Large intestine (tissue), 3 donors: Measurements from ENCODE around the gene FRZB. TPM values are rescaled to one million over a fixed set of nuclear protein-coding genes. Genes with fewer than 3 reads are reported as not detected.

Source experiments
- DNase-seq, 2 donors: peaks; one replicate each; pipeline versions ENCODE4 v3.0.0 to v3.0.0-alpha.2; 2013
- H3K27ac ChIP-seq: one replicate; pipeline ENCODE4 v1.5.1; 2013; ENCODE audit warnings: low read length
- H3K27me3 ChIP-seq: 2 replicates; pipeline ENCODE4 v1.6.1; 2013; ENCODE audit warnings: low read length; ENCODE audit not compliant: control insufficient read depth, insufficient read depth
- H3K36me3 ChIP-seq: 2 replicates; pipeline ENCODE4 v1.6.1; 2013; ENCODE audit warnings: low read length; ENCODE audit not compliant: control insufficient read depth, insufficient read depth
- H3K4me1 ChIP-seq: one replicate; pipeline ENCODE4 v1.6.1; 2013; ENCODE audit warnings: low read length; ENCODE audit not compliant: control insufficient read depth, insufficient read depth
- H3K4me3 ChIP-seq: one replicate; pipeline ENCODE4 v1.5.1; 2013; ENCODE audit warnings: low read length
- H3K9me3 ChIP-seq: one replicate; pipeline ENCODE4 v1.6.1; 2013; ENCODE audit warnings: mild to moderate bottlenecking, low read depth, low read length, moderate library complexity; ENCODE audit not compliant: control insufficient read depth
- WGBS: methylation state at CpG from one replicate; pipeline ENCODE4 v1.1.5; 2013; ENCODE audit warnings: low lambda C conversion rate; ENCODE audit not compliant: insufficient coverage; 5-methylcytosine and 5-hydroxymethylcytosine counted together
- polyA plus RNA-seq: library from polyadenylated mRNA; unstranded; fragments of 120-200 nt; gene quantifications from one replicate; pipeline ENCODE4 v1.2.1, GENCODE V29; 2013

The FRZB gene
- polyA plus RNA-seq, 1 donor, result 34.5 TPM

GRCh38 chr2:182826064-182826463, 40.4 kb downstream of the FRZB start:
- no peak overlapping the region for H3K4me3 ChIP-seq
- peaks cover 3% of the 10 kb centered on the region for H3K4me1 ChIP-seq
- H3K9me3 ChIP-seq, result no peaks in the 10 kb centered on the region
- no peaks in the 10 kb centered on the region for H3K27me3 ChIP-seq
- no peaks in the 10 kb centered on the region for H3K36me3 ChIP-seq
- no CpG with 5 or more reads among the region's 1 CpG for WGBS
- no peak for DNase-seq
- no peak overlapping the region for H3K27ac ChIP-seq

- WGBS, result no CpG with 5 or more reads among the region's 6 CpGs
- H3K27me3 ChIP-seq, result no peaks in the 10 kb centered on the region
- H3K9me3 ChIP-seq, result no peaks in the 10 kb centered on the region
- H3K4me1 ChIP-seq, result peaks cover 3% of the 10 kb centered on the region
- no peak overlapping the region for H3K4me3 ChIP-seq
- no peaks in the 10 kb centered on the region for H3K36me3 ChIP-seq
- DNase-seq, result no peak
- no peak overlapping the region for H3K27ac ChIP-seq
Measured at GRCh38 chr2:182824767-182825158, 41.7 kb downstream of the FRZB start.

GRCh38 chr2:182824056-182824766, 42.2 kb downstream of the FRZB start:
- peaks cover 3% of the 10 kb centered on the region for H3K4me1 ChIP-seq
- no peaks in the 10 kb centered on the region for H3K27me3 ChIP-seq
- peak in 1 of 2 donors; percentile 20 for DNase-seq
- WGBS, result 75% methylated on average over 4 of the region's 5 CpGs
- H3K27ac ChIP-seq, result no peak overlapping the region
- H3K9me3 ChIP-seq, result no peaks in the 10 kb centered on the region
- no peaks in the 10 kb centered on the region for H3K36me3 ChIP-seq
- H3K4me3 ChIP-seq, result no peak overlapping the region

- DNase-seq, result no peak
- Histone ChIP-seq H3K27me3 (no peaks in the 10 kb centered on the region), H3K36me3 (no peaks in the 10 kb centered on the region), H3K27ac (no peak overlapping the region), H3K9me3 (no peaks in the 10 kb centered on the region), H3K4me1 (peaks cover 3% of the 10 kb centered on the region), H3K4me3 (no peak overlapping the region)
- WGBS, result 80% methylated on average over 1 of the region's 2 CpGs
Measured at GRCh38 chr2:182822733-182823132, 43.7 kb downstream of the FRZB start.

- Histone ChIP-seq H3K4me3 (no peak overlapping the region), H3K27ac (no peak overlapping the region), H3K36me3 (no peaks in the 10 kb centered on the region), H3K27me3 (no peaks in the 10 kb centered on the region), H3K9me3 (no peaks in the 10 kb centered on the region), H3K4me1 (peaks cover 3% of the 10 kb centered on the region)
- no peak for DNase-seq
- WGBS, result no CpG with 5 or more reads among the region's 2 CpGs
Measured at GRCh38 chr2:182821182-182821581, 45.3 kb downstream of the FRZB start.

GRCh38 chr2:182819412-182819811, 47.0 kb downstream of the FRZB start:
- Histone ChIP-seq H3K27me3 (no peaks in the 10 kb centered on the region), H3K27ac (no peak overlapping the region), H3K4me3 (no peak overlapping the region), H3K4me1 (no peaks in the 10 kb centered on the region), H3K9me3 (no peaks in the 10 kb centered on the region), H3K36me3 (no peaks in the 10 kb centered on the region)
- no peak for DNase-seq
- WGBS, result no CpG with 5 or more reads among the region's 4 CpGs

GRCh38 chr2:182818925-182819324, 47.5 kb downstream of the FRZB start:
- Histone ChIP-seq H3K4me3 (no peak overlapping the region), H3K4me1 (no peaks in the 10 kb centered on the region), H3K9me3 (no peaks in the 10 kb centered on the region), H3K36me3 (no peaks in the 10 kb centered on the region), H3K27ac (no peak overlapping the region), H3K27me3 (no peaks in the 10 kb centered on the region)
- no peak for DNase-seq
- WGBS, result no CpG with 5 or more reads among the region's 4 CpGs

- H3K27ac ChIP-seq, result no peak overlapping the region
- no peaks in the 10 kb centered on the region for H3K27me3 ChIP-seq
- no peaks in the 10 kb centered on the region for H3K4me1 ChIP-seq
- H3K9me3 ChIP-seq, result no peaks in the 10 kb centered on the region
- no peak overlapping the region for H3K4me3 ChIP-seq
- DNase-seq, result no peak
- 83% methylated on average over 2 of the region's 3 CpGs for WGBS
- no peaks in the 10 kb centered on the region for H3K36me3 ChIP-seq
Measured at GRCh38 chr2:182818501-182818900, 47.9 kb downstream of the FRZB start.

GRCh38 chr2:182817558-182817957, 48.9 kb downstream of the FRZB start:
- WGBS, result 50% methylated on average over 1 of the region's 2 CpGs
- Histone ChIP-seq H3K9me3 (no peaks in the 10 kb centered on the region), H3K27ac (no peak overlapping the region), H3K36me3 (no peaks in the 10 kb centered on the region), H3K4me1 (no peaks in the 10 kb centered on the region), H3K4me3 (no peak overlapping the region), H3K27me3 (no peaks in the 10 kb centered on the region)
- DNase-seq, result no peak

GRCh38 chr2:182816866-182817265, 49.6 kb downstream of the FRZB start:
- Histone ChIP-seq H3K9me3 (no peaks in the 10 kb centered on the region), H3K36me3 (no peaks in the 10 kb centered on the region), H3K4me3 (no peak overlapping the region), H3K27me3 (no peaks in the 10 kb centered on the region), H3K27ac (no peak overlapping the region), H3K4me1 (no peaks in the 10 kb centered on the region)
- DNase-seq, result no peak

GRCh38 chr2:182814804-182815203, 51.6 kb downstream of the FRZB start:
- no peaks in the 10 kb centered on the region for H3K4me1 ChIP-seq
- peak; percentile 13 to 32 for DNase-seq
- no peaks in the 10 kb centered on the region for H3K9me3 ChIP-seq
- H3K4me3 ChIP-seq, result no peak overlapping the region
- WGBS, result 80% methylated on average over 1 of the region's 3 CpGs
- no peaks in the 10 kb centered on the region for H3K27me3 ChIP-seq
- no peak overlapping the region for H3K27ac ChIP-seq
- no peaks in the 10 kb centered on the region for H3K36me3 ChIP-seq
